Measurements from ENCODE around the gene HPF1.
A peak's percentile ranks its signal among the peaks of the same experiment; 100 is the strongest.
"Not testable (repeated sequence)": the region's sequence is repeated elsewhere in the genome, so short reads cannot be mapped to it uniquely, and the experiment has no call there.

HPF1 gene

GRCh38 chr4:169757575-169758184, at the start of gene HPF1:
HPF1 (minus strand) TSS chr4:169757944; CDS start chr4:169757877, 67 bp downstream.
- peak; percentile 98 for DNase-seq (ENCODE audit: low read depth, low spot score)

- not testable (repeated sequence) for DNase-seq (ENCODE audit: low read depth, low spot score)
Observed at GRCh38 chr4:169806770-169807169, 49.0 kb upstream of the HPF1 start.

GRCh38 chr4:169803413-169803812, 45.7 kb upstream of the HPF1 start:
- DNase-seq (ENCODE audit: low read depth, low spot score) = no peak

- DNase-seq (ENCODE audit: low read depth, low spot score) = no peak
Observed at GRCh38 chr4:169802873-169803272, 45.1 kb upstream of the HPF1 start.

- no peak for DNase-seq (ENCODE audit: low read depth, low spot score)
Observed at GRCh38 chr4:169800541-169800940, 42.8 kb upstream of the HPF1 start.

- no peak for DNase-seq (ENCODE audit: low read depth, low spot score)
Observed at GRCh38 chr4:169799260-169799659, 41.5 kb upstream of the HPF1 start.

- DNase-seq (ENCODE audit: low read depth, low spot score) = peak; percentile 63
Observed at GRCh38 chr4:169795585-169795984, 37.8 kb upstream of the HPF1 start.

GRCh38 chr4:169791527-169792156, 33.9 kb upstream of the HPF1 start:
- peak; percentile 89 for DNase-seq (ENCODE audit: low read depth, low spot score)

- no peak for DNase-seq (ENCODE audit: low read depth, low spot score)
Observed at GRCh38 chr4:169791062-169791461, 33.3 kb upstream of the HPF1 start.

- DNase-seq (ENCODE audit: low read depth, low spot score) = peak; percentile 54
Observed at GRCh38 chr4:169774466-169775445, 17.0 kb upstream of the HPF1 start.

GRCh38 chr4:169773889-169774288, 16.1 kb upstream of the HPF1 start:
- no peak for DNase-seq (ENCODE audit: low read depth, low spot score)

GRCh38 chr4:169771556-169772080, 13.9 kb upstream of the HPF1 start:
- DNase-seq (ENCODE audit: low read depth, low spot score) = not testable (repeated sequence)

GRCh38 chr4:169770416-169770815, 12.7 kb upstream of the HPF1 start:
- no peak for DNase-seq (ENCODE audit: low read depth, low spot score)

- DNase-seq (ENCODE audit: low read depth, low spot score) = no peak
Observed at GRCh38 chr4:169768385-169768784, 10.6 kb upstream of the HPF1 start.

- DNase-seq (ENCODE audit: low read depth, low spot score) = no peak
Observed at GRCh38 chr4:169766741-169767140, 9.0 kb upstream of the HPF1 start.

- no peak for DNase-seq (ENCODE audit: low read depth, low spot score)
Observed at GRCh38 chr4:169765835-169766234, 8.1 kb upstream of the HPF1 start.

GRCh38 chr4:169761846-169762245, 4.1 kb upstream of the HPF1 start:
- no peak for DNase-seq (ENCODE audit: low read depth, low spot score)

- DNase-seq (ENCODE audit: low read depth, low spot score) = no peak
Observed at GRCh38 chr4:169758401-169758962, 738 bp upstream of the HPF1 start.

- DNase-seq (ENCODE audit: low read depth, low spot score) = peak; percentile 6
Observed at GRCh38 chr4:169756971-169757574, 671 bp downstream of the HPF1 start.

GRCh38 chr4:169745291-169745690, 12.5 kb downstream of the HPF1 start:
- DNase-seq (ENCODE audit: low read depth, low spot score) = no peak

GRCh38 chr4:169744601-169745000, 13.1 kb downstream of the HPF1 start:
- DNase-seq (ENCODE audit: low read depth, low spot score) = no peak

All from ELF-1 (cell line).